HepG2 (cell line): ENCODE results near the gene C10orf143. TPM values are rescaled to one million over a fixed set of nuclear protein-coding genes. Genes with fewer than 3 reads are reported as not detected.

Experiments
- AGO1 ChIP-seq: fragments of 200-400 bp; formaldehyde crosslinking; IDR thresholded peaks from 2 replicates; pipeline ENCODE4 v1.6.1; 2017; ENCODE audit warnings: mild to moderate bottlenecking, low read depth, low read length, moderate library complexity; ENCODE audit not compliant: poor library complexity, severe bottlenecking
- BHLHE40 ChIP-seq: IDR thresholded peaks from 2 replicates; pipeline ENCODE4 v1.6.1; 2011; ENCODE audit warnings: low read length, improper control_type of control experiment
- DNMT1 ChIP-seq: sonication (generic); formaldehyde crosslinking; IDR thresholded peaks from 2 replicates; pipeline ENCODE4 v1.5.1; 2020; ENCODE audit warnings: mild to moderate bottlenecking, missing genetic modification reagents
- DR1 ChIP-seq: sonication (generic); formaldehyde crosslinking; IDR thresholded peaks from 2 replicates; pipeline ENCODE4 v1.8.0; 2021; ENCODE audit warnings: mild to moderate bottlenecking, missing genetic modification reagents, inconsistent platforms
- ELF4 ChIP-seq: sonication (generic); formaldehyde crosslinking; IDR thresholded peaks from 2 replicates; pipeline ENCODE4 v1.5.0; 2020; ENCODE audit warnings: missing genetic modification reagents, mild to moderate bottlenecking, moderate library complexity, borderline replicate concordance
- FOXO1 ChIP-seq: sonication (generic); formaldehyde crosslinking; IDR thresholded peaks from 2 replicates; pipeline ENCODE4 v1.4.0; 2020; ENCODE audit warnings: missing genetic modification reagents
- HOXA9 ChIP-seq: sonication (generic); formaldehyde crosslinking; IDR thresholded peaks from 2 replicates; pipeline ENCODE4 v1.8.1; 2022; ENCODE audit warnings: missing genetic modification reagents, mild to moderate bottlenecking, moderate library complexity, borderline replicate concordance
- KDM2A ChIP-seq: sonication (generic); formaldehyde crosslinking; IDR thresholded peaks from 2 replicates; pipeline ENCODE4 v1.4.0; 2020; ENCODE audit warnings: low read depth, missing genetic modification reagents, borderline replicate concordance
- MIER2 ChIP-seq: IDR thresholded peaks from 2 replicates; pipeline ENCODE4 v1.6.1; 2016; ENCODE audit warnings: missing biosample characterization, missing genetic modification reagents
- NPAS2 ChIP-seq: sonication (generic); formaldehyde crosslinking; IDR thresholded peaks from 2 replicates; pipeline ENCODE4 v1.8.0; 2022; ENCODE audit warnings: mild to moderate bottlenecking, missing genetic modification reagents, borderline replicate concordance
- SMC3 ChIP-seq: IDR thresholded peaks from 2 replicates; pipeline ENCODE4 v1.6.1; 2011; ENCODE audit warnings: low read length, improper control_type of control experiment
- SRSF9 ChIP-seq: fragments of 200-400 bp; formaldehyde crosslinking; IDR thresholded peaks from 2 replicates; pipeline ENCODE4 v1.6.1; 2018; ENCODE audit warnings: borderline replicate concordance, mild to moderate bottlenecking, low read depth, low read length; ENCODE audit not compliant: insufficient read depth, poor library complexity, severe bottlenecking
- ZNF143 ChIP-seq: sonication (generic); formaldehyde crosslinking; IDR thresholded peaks from 2 replicates; pipeline ENCODE4 v1.4.0; 2020; ENCODE audit warnings: missing genetic modification reagents
- ZNF234 ChIP-seq: sonication (generic); formaldehyde crosslinking; conservative IDR thresholded peaks from 2 replicates; pipeline ENCODE4 v1.5.1; 2020; ENCODE audit warnings: mild to moderate bottlenecking, missing genetic modification reagents
- ZNF484 ChIP-seq: sonication (generic); formaldehyde crosslinking; IDR thresholded peaks from 2 replicates; pipeline ENCODE4 v1.5.1; 2020; ENCODE audit warnings: mild to moderate bottlenecking, low read depth, missing genetic modification reagents, borderline replicate concordance
- ZNF547 ChIP-seq: sonication (generic); formaldehyde crosslinking; IDR thresholded peaks from 2 replicates; pipeline ENCODE4 v1.5.1; 2020; ENCODE audit warnings: mild to moderate bottlenecking, missing genetic modification reagents
- ZNF703 ChIP-seq: sonication (generic); formaldehyde crosslinking; IDR thresholded peaks from 2 replicates; pipeline ENCODE4 v1.5.1; 2020; ENCODE audit warnings: missing genetic modification reagents, mild to moderate bottlenecking, moderate library complexity, borderline replicate concordance
- ZSCAN21 ChIP-seq: sonication (generic); formaldehyde crosslinking; IDR thresholded peaks from 2 replicates; pipeline ENCODE4 v1.8.0; 2022; ENCODE audit warnings: mild to moderate bottlenecking, missing genetic modification reagents, moderate library complexity, borderline replicate concordance
- polyA plus RNA-seq, 8 experiments: library from polyadenylated mRNA; depleted of rRNA in 3 of 8; stranded (reverse) in 7 of 8; unstranded in 1 of 8; fragments of >200 nt; fragmentation: Illumina TruSeq in 4 of 8; extraction: Trizol in 4 of 8; gene quantifications; 2 replicates each; pipeline versions ENCODE4 v1.2.1 to v1.2.3, GENCODE V29; 2011 to 2016; ENCODE audit warnings: low read depth in 4 of 8, missing spikeins in 1 of 8, mixed read lengths in 1 of 8; ENCODE audit not compliant: insufficient read depth in 1 of 8
- total RNA-seq, 5 experiments: library from RNA; depleted of rRNA; stranded (reverse); fragments of >200 nt; fragmentation: Illumina TruSeq; extraction: Trizol; gene quantifications; 2 replicates each; pipeline ENCODE4 v1.2.3, GENCODE V29; 2016; ENCODE audit warnings: low read depth in 1 of 5
- TF ChIP-seq, protein P1 (sequence below), 2 experiments: fragments of 450-650 bp in 1 of 2; sonication (generic) in 1 of 2; formaldehyde crosslinking; IDR thresholded peaks; 2 replicates each; pipeline versions ENCODE4 v1.5.0 to v1.8.0; 2020 to 2022; ENCODE audit warnings: mild to moderate bottlenecking in 1 of 2, missing genetic modification reagents in 1 of 2
- TF ChIP-seq, protein P2 (sequence below): sonication (generic); formaldehyde crosslinking; IDR thresholded peaks from 2 replicates; pipeline ENCODE4 v1.4.0; 2020; ENCODE audit warnings: mild to moderate bottlenecking, missing genetic modification reagents, borderline replicate concordance
- TF ChIP-seq, protein P3 (sequence below): sonication (generic); formaldehyde crosslinking; IDR thresholded peaks from 2 replicates; pipeline ENCODE4 v1.4.0; 2020; ENCODE audit warnings: missing genetic modification reagents

The C10orf143 gene
- total and polyA plus RNA-seq, 2 of the 13 experiments (the other 11 are each of a cell fraction or from before 2014, with no cell fraction given), result 0.21 to 0.91 TPM

DNA sequence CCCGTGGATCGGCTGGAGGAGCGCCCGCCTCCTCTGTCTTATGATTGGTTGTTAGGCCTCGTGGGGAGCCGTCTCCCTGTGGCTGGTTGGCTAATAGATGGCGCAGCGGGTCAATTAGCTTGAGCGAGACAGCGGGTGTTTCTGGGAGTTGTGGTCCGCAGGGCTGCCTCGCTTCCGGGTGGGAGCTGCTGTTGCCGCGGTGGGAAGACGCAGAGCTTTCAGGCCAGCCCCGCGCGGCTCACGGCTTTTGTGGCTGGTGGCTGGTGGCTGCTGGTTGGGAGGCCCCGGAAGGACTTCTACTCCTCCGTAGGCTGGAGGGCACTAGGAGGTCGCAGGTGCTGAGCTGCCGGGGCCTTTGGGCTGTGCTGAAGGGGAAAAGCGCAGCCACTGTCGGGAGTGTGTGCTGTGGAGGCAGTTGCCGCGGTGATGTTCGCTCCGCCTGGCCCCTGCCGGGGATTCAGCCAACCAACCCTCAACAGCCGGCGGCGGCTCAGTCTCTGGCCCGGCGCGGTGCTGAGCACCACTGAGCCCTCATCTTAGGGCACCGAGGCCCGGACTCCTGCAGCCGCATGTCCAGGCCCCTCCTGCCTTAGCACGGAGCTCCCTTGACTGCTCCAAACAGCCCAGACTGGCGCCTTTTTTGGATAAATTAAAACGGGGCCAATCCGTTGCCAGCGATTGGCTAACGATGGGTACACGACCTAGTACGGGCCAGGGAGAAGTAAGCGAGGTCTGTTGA is 652 bp upstream of the C10orf143 start (continued):
- no peak for TF ChIP-seq ZNF234 (CRISPR knock-in tag)
- no peak for TF ChIP-seq MIER2 (CRISPR knock-in tag)
- TF ChIP-seq, protein P1, sequence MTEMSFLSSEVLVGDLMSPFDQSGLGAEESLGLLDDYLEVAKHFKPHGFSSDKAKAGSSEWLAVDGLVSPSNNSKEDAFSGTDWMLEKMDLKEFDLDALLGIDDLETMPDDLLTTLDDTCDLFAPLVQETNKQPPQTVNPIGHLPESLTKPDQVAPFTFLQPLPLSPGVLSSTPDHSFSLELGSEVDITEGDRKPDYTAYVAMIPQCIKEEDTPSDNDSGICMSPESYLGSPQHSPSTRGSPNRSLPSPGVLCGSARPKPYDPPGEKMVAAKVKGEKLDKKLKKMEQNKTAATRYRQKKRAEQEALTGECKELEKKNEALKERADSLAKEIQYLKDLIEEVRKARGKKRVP (CRISPR knock-in tag; IDR thresholded peaks at IDR 0.05), result no peak
- no peak; the same call in none of the 2 replicates for TF ChIP-seq DR1 (CRISPR knock-in tag)
- peak; percentile 70; the same call in 1 of the 2 replicates for TF ChIP-seq ELF4 (CRISPR knock-in tag)
- TF ChIP-seq KDM2A (CRISPR knock-in tag), result peak; percentile 34
- TF ChIP-seq NPAS2 (CRISPR knock-in tag), result no peak
- peak; percentile 10; the same call in 1 of the 2 replicates for TF ChIP-seq BHLHE40
- TF ChIP-seq AGO1, result no peak
- no peak for TF ChIP-seq FOXO1
- no peak for TF ChIP-seq ZNF703 (CRISPR knock-in tag)
- TF ChIP-seq, protein P2, sequence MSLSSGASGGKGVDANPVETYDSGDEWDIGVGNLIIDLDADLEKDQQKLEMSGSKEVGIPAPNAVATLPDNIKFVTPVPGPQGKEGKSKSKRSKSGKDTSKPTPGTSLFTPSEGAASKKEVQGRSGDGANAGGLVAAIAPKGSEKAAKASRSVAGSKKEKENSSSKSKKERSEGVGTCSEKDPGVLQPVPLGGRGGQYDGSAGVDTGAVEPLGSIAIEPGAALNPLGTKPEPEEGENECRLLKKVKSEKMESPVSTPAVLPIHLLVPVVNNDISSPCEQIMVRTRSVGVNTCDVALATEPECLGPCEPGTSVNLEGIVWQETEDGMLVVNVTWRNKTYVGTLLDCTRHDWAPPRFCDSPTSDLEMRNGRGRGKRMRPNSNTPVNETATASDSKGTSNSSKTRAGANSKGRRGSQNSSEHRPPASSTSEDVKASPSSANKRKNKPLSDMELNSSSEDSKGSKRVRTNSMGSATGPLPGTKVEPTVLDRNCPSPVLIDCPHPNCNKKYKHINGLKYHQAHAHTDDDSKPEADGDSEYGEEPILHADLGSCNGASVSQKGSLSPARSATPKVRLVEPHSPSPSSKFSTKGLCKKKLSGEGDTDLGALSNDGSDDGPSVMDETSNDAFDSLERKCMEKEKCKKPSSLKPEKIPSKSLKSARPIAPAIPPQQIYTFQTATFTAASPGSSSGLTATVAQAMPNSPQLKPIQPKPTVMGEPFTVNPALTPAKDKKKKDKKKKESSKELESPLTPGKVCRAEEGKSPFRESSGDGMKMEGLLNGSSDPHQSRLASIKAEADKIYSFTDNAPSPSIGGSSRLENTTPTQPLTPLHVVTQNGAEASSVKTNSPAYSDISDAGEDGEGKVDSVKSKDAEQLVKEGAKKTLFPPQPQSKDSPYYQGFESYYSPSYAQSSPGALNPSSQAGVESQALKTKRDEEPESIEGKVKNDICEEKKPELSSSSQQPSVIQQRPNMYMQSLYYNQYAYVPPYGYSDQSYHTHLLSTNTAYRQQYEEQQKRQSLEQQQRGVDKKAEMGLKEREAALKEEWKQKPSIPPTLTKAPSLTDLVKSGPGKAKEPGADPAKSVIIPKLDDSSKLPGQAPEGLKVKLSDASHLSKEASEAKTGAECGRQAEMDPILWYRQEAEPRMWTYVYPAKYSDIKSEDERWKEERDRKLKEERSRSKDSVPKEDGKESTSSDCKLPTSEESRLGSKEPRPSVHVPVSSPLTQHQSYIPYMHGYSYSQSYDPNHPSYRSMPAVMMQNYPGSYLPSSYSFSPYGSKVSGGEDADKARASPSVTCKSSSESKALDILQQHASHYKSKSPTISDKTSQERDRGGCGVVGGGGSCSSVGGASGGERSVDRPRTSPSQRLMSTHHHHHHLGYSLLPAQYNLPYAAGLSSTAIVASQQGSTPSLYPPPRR (CRISPR knock-in tag), result no peak
- TF ChIP-seq ZSCAN21 (CRISPR knock-in tag), result no peak
- TF ChIP-seq ZNF484 (CRISPR knock-in tag), result no peak
- no peak for TF ChIP-seq ZNF547 (CRISPR knock-in tag)
- TF ChIP-seq DNMT1 (CRISPR knock-in tag), result no peak
- TF ChIP-seq SMC3, result no peak
- TF ChIP-seq, protein P3, sequence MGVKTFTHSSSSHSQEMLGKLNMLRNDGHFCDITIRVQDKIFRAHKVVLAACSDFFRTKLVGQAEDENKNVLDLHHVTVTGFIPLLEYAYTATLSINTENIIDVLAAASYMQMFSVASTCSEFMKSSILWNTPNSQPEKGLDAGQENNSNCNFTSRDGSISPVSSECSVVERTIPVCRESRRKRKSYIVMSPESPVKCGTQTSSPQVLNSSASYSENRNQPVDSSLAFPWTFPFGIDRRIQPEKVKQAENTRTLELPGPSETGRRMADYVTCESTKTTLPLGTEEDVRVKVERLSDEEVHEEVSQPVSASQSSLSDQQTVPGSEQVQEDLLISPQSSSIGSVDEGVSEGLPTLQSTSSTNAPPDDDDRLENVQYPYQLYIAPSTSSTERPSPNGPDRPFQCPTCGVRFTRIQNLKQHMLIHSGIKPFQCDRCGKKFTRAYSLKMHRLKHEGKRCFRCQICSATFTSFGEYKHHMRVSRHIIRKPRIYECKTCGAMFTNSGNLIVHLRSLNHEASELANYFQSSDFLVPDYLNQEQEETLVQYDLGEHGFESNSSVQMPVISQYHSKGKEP (CRISPR knock-in tag), result no peak
- TF ChIP-seq HOXA9, result no peak; the same call in 1 of the 2 replicates
- TF ChIP-seq SRSF9, result no peak
- TF ChIP-seq ZNF143 (CRISPR knock-in tag), result peak; percentile 94
